ENCODE measurements around the gene DPP7.

DNA sequence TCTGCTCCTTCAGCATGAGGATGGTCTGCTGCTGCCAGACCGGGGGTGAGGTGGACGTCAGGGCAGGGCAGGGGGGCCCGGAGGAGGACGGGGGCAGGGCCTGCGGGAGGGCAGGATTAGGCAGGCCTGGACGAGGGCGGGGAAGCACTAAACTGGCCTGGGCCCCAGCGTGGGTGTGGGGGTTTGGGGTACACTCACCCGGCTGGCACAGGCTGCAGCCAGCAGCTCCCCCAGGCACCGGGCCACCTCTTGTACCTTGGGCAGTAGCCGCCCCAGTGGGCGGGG lies 49.7 kb downstream of the DPP7 start:
- TF ChIP-seq POLR2A (IDR thresholded peaks at IDR 0.05) = no peak
- TF ChIP-seq, protein P1, sequence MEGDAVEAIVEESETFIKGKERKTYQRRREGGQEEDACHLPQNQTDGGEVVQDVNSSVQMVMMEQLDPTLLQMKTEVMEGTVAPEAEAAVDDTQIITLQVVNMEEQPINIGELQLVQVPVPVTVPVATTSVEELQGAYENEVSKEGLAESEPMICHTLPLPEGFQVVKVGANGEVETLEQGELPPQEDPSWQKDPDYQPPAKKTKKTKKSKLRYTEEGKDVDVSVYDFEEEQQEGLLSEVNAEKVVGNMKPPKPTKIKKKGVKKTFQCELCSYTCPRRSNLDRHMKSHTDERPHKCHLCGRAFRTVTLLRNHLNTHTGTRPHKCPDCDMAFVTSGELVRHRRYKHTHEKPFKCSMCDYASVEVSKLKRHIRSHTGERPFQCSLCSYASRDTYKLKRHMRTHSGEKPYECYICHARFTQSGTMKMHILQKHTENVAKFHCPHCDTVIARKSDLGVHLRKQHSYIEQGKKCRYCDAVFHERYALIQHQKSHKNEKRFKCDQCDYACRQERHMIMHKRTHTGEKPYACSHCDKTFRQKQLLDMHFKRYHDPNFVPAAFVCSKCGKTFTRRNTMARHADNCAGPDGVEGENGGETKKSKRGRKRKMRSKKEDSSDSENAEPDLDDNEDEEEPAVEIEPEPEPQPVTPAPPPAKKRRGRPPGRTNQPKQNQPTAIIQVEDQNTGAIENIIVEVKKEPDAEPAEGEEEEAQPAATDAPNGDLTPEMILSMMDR (IDR thresholded peaks at IDR 0.05) = no peak
